Natural killer cell (primary cell): ENCODE results near the gene GART. TPM values are rescaled to one million over a fixed set of nuclear protein-coding genes. Genes with fewer than 3 reads are reported as not detected.

Source experiments
- ATAC-seq, 3 donors: fragments of 150-1000 bp in 2 of 3; fragments of 200-7000 bp in 1 of 3; cut with Tn5 transposase; 1 replicate in 1 of 3; 2 replicates in 2 of 3; pipeline ENCODE4 v1.10.0; 2021; ENCODE audit warnings: mild to moderate bottlenecking in 2 of 3, moderate library complexity in 2 of 3
- DNase-seq, 2 donors: peaks; one replicate each; pipeline versions ENCODE4 v3.0.0 to v3.0.0-alpha.2; 2013 to 2021; ENCODE audit warnings: mixed read lengths in 1 of 2
- H3K27ac ChIP-seq: one replicate; pipeline ENCODE4 v1.5.1; 2013; ENCODE audit warnings: mild to moderate bottlenecking, low read length
- H3K27me3 ChIP-seq: one replicate; pipeline ENCODE4 v1.6.1; 2013; ENCODE audit warnings: low read length; ENCODE audit not compliant: control insufficient read depth, insufficient read depth
- H3K36me3 ChIP-seq: one replicate; pipeline ENCODE4 v1.6.1; 2013; ENCODE audit warnings: low read length; ENCODE audit not compliant: control insufficient read depth, insufficient read depth
- H3K4me1 ChIP-seq: one replicate; pipeline ENCODE4 v1.6.1; 2013; ENCODE audit warnings: low read length; ENCODE audit not compliant: control insufficient read depth, insufficient read depth
- H3K4me3 ChIP-seq: one replicate; pipeline ENCODE4 v1.5.1; 2013; ENCODE audit warnings: low read length
- H3K9me3 ChIP-seq: one replicate; pipeline ENCODE4 v1.6.1; 2013; ENCODE audit warnings: low read length; ENCODE audit not compliant: control insufficient read depth, insufficient read depth
- H3K27ac Mint-ChIP-seq, 2 donors: one replicate each; pipeline ENCODE4 v1.8.0; 2022; ENCODE audit warnings: mild to moderate bottlenecking in 2 of 2, mixed read lengths in 2 of 2, moderate library complexity in 1 of 2
- H3K27me3 Mint-ChIP-seq, 2 donors: one replicate each; pipeline ENCODE4 v1.8.0; 2022; ENCODE audit warnings: low read depth in 2 of 2, mixed read lengths in 2 of 2
- H3K36me3 Mint-ChIP-seq: one replicate; pipeline ENCODE4 v1.8.0; 2022; ENCODE audit warnings: mixed read lengths
- H3K4me1 Mint-ChIP-seq, 2 donors: one replicate each; pipeline ENCODE4 v1.8.0; 2022; ENCODE audit warnings: mixed read lengths in 2 of 2
- H3K4me3 Mint-ChIP-seq: one replicate; pipeline ENCODE4 v1.8.0; 2022; ENCODE audit warnings: mild to moderate bottlenecking, moderate library complexity, mixed read lengths
- H3K9me3 Mint-ChIP-seq, 2 donors: one replicate each; pipeline ENCODE4 v1.8.0; 2022; ENCODE audit warnings: mixed read lengths in 2 of 2
- CTCF ChIP-seq: fragments of 200-600 bp; IDR thresholded peaks from one replicate; pipeline ENCODE4 v1.8.0; 2022; ENCODE audit warnings: antibody characterized with exemption
- WGBS: methylation state at CpG from one replicate; pipeline ENCODE4 v1.1.7; 2013; ENCODE audit warnings: missing lambda C conversion rate; ENCODE audit not compliant: insufficient coverage; 5-methylcytosine and 5-hydroxymethylcytosine counted together
- intact Hi-C: fragments of 100-400 bp; cut with micrococcal nuclease; formaldehyde crosslinking; loops from one replicate; pipeline ENCODE4 v1.14.2; 2022
- total RNA-seq, 4 donors: library from RNA; stranded (reverse); fragments of 120-200 nt in 1 of 4; gene quantifications; one replicate each; pipeline versions ENCODE4 v1.2.3 to v1.2.4, GENCODE V29; 2013 to 2022

The GART gene
- total RNA-seq, 3 donors from 2014 or later (not counting 1 experiment from before 2014, with no cell fraction given) = 33.4 to 53.1 (median 34.6) TPM

GRCh38 chr21:33461538-33462250, 80.2 kb downstream of the GART start:
- no peaks in the 10 kb centered on the region for H3K4me1 ChIP-seq
- WGBS = 100% methylated on average over 4 of the region's 5 CpGs
- H3K36me3 ChIP-seq = peaks cover 31% of the 10 kb centered on the region

GRCh38 chr21:33458861-33459260, 83.1 kb downstream of the GART start:
- Mint-ChIP-seq H3K27me3 (no peaks in the 10 kb centered on the region), H3K4me1 (no peaks in the 10 kb centered on the region), H3K4me3 (no peak overlapping the region), H3K9me3 (no peaks in the 10 kb centered on the region), H3K27ac (no peak overlapping the region), H3K36me3 (peaks cover 7% of the 10 kb centered on the region)
- intact Hi-C loops = no loop called here
- ATAC-seq (no peak), DNase-seq (no peak)
- Histone ChIP-seq H3K9me3 (no peaks in the 10 kb centered on the region), H3K27ac (no peak overlapping the region), H3K4me1 (no peaks in the 10 kb centered on the region), H3K36me3 (peaks cover 37% of the 10 kb centered on the region), H3K27me3 (no peaks in the 10 kb centered on the region), H3K4me3 (no peak overlapping the region)
- no peak for TF ChIP-seq CTCF
- 97% methylated on average over 3 of the region's 3 CpGs for WGBS

More at GRCh38 chr21:33461538-33462250, 80.2 kb downstream of the GART start:
- Mint-ChIP-seq H3K36me3 (peaks cover 7% of the 10 kb centered on the region), H3K4me3 (no peak overlapping the region), H3K27ac (no peak overlapping the region), H3K27me3 (no peaks in the 10 kb centered on the region), H3K9me3 (no peaks in the 10 kb centered on the region), H3K4me1 (no peaks in the 10 kb centered on the region)
- intact Hi-C loops = no loop called here
- DNase-seq (no peak), ATAC-seq (no peak)
- no peak overlapping the region for H3K27ac ChIP-seq
- no peaks in the 10 kb centered on the region for H3K9me3 ChIP-seq
- H3K4me3 ChIP-seq = no peak overlapping the region
- TF ChIP-seq CTCF = no peak
- H3K27me3 ChIP-seq = no peaks in the 10 kb centered on the region

- DNase-seq (no peak), ATAC-seq (no peak)
- no peak for TF ChIP-seq CTCF
- intact Hi-C loops = no loop called here
- Mint-ChIP-seq H3K27ac (no peak overlapping the region), H3K27me3 (no peaks in the 10 kb centered on the region), H3K9me3 (no peaks in the 10 kb centered on the region), H3K4me3 (no peak overlapping the region), H3K4me1 (no peaks in the 10 kb centered on the region), H3K36me3 (peaks cover 19% of the 10 kb centered on the region)
- Histone ChIP-seq H3K27me3 (no peaks in the 10 kb centered on the region), H3K4me3 (no peak overlapping the region), H3K27ac (no peak overlapping the region), H3K36me3 (peaks cover 40% of the 10 kb centered on the region), H3K9me3 (no peaks in the 10 kb centered on the region), H3K4me1 (no peaks in the 10 kb centered on the region)
- WGBS = 90% methylated on average over 2 of the region's 6 CpGs
Measured at GRCh38 chr21:33455686-33456446, 86.1 kb downstream of the GART start.

Other genes with a start within 250 kb of the GART start
- 10 to 100 TPM; 15.0 to 21.3 (median 19.3) TPM for gene IFNAR1, start 217.1 kb downstream of the GART start, total RNA-seq
- gene IFNGR2, start 138.7 kb downstream of the GART start, total RNA-seq = 10 to 100 TPM in 1 of 3 donors, 1 to 10 TPM in 2; 3.6 to 16.5 (median 8.6) TPM
- 10 to 100 TPM; 34.5 to 42.1 (median 40.5) TPM for gene TMEM50B, start 62.1 kb downstream of the GART start, total RNA-seq
- under 1 TPM in 2 of 3 donors, not detected in 1; 0.41 to 0.63 TPM for gene DNAJC28, start 50.4 kb downstream of the GART start, total RNA-seq
- 100 to 1,000 TPM; 348 to 442 (median 416) TPM for gene SON, start 921 bp upstream of the GART start, total RNA-seq
- 10 to 100 TPM; 17.0 to 18.3 (median 17.3) TPM for gene DONSON, start 46.6 kb upstream of the GART start, total RNA-seq
- 10 to 100 TPM; 25.8 to 32.8 (median 30.0) TPM for gene CRYZL1, start 99.6 kb upstream of the GART start, total RNA-seq
- gene ITSN1, start 100.4 kb upstream of the GART start, total RNA-seq = 1 to 10 TPM; 1.5 to 5.1 (median 2.7) TPM